GM18858 (cell line): Measurements from ENCODE around the gene PLCB1.
A peak's percentile ranks its signal among the peaks of the same experiment; 100 is the strongest.
"Not testable (repeated sequence)": the region's sequence is repeated elsewhere in the genome, so short reads cannot be mapped to it uniquely, and the experiment has no call there.

Source experiments
- ATAC-seq: cut with Tn5 transposase; IDR thresholded peaks from one replicate; pipeline ENCODE4 v1.9.1; 2021; ENCODE audit not compliant: unreplicated experiment

The PLCB1 gene

DNA sequence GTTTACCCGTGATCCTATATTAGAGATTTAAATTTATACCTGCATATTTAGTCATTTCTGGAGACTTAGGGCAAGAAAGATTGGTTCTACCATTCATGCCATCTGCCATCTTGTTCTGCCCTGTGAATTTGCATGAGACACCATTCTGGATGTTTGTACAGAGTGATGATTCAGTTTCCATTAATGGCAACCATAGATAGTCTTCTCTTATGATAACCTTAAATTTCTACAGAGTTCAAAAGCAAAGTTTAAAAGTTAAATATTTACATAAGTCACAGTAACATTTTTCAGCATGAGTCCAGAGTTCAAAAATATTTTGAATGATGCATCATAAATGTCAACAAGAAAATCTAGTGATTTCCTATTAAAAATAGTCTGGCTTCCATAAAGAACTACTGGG is 23.2 kb downstream of the PLCB1 start:
- ATAC-seq, result no peak

DNA sequence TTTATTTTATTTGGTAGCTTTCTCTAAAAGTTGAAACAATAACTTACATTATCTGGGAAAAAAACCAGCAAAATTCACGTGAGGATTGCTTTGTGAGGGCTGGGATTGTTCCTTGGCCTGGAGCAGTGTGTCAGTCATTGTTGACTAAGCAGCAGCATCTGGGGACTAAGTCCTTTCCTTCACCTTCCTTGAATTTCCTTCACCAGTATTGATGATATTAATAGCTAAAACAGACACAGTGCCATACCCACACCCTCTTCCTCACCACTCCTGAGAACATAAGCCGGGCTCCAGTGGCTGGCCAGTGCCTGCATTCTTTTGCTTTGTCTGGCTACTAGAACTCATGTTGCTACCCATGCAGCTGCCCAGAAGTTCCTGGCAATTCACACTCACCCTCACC is 23.7 kb downstream of the PLCB1 start:
- ATAC-seq, result no peak

DNA sequence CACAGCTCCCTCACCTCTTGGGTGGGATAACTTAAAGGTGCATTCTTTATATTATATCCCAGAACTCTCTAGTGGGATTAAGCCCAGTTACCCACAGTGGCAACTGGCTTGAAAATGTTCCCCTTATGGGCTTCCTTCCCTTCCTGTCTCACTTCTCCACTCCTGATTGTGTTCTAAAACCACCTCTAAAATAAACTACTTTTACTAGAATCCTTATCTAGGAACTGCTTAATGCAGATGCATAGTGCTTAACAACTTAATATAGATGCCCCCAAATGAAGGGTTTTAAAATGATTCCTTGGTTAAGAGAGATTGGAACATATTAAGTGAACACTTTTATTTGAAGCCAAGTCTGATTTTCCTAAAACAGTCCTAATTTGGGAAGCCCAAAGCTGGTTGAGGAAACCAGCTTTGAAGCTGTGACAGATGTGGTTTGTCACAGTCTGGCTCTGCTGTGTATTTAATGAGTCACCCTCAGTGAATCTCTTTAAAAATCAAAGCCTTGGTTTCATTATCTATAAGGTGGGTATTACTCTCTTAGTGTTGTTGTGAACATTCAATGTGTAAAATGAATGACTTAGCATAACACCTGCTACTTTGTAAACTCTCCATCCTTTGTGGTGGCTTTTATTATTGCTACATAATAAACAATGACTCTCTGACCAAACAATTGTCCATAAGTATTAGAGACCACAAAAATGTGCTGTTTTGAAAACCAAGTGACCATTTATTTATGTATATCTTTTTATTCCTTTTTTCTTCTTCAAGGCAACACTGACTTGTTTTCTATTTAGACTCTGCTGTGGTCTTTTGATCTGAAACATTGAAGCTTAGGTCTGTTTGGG is 24.4 kb downstream of the PLCB1 start:
- ATAC-seq, result peak; percentile 73

GRCh38 chr20:8159217-8159616 is 27.2 kb downstream of the PLCB1 start:
- not testable (repeated sequence) for ATAC-seq

GRCh38 chr20:8161264-8162071 is 29.4 kb downstream of the PLCB1 start:
- no peak for ATAC-seq

GRCh38 chr20:8162610-8163009 is 30.5 kb downstream of the PLCB1 start:
- no peak for ATAC-seq

DNA sequence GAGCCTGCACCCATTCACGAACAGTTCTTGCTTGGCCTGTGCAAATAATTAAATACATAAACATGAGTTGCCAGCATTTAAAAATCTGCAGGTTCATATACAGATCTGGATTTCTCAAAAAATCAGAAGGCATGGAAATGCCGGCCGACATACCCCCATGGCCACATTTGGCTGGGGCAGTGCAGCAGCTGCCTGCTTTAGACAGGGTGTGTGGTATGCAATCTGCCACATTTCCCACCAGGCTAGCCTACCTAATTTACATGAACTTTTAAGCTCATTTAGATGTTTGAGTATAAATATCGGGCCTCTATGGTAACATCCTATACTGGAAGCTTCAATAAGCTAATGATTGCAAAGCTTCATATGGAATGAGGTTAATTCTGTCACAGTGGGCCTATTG is 31.5 kb downstream of the PLCB1 start:
- no peak for ATAC-seq

- no peak for ATAC-seq
These were observed 34.7 kb downstream of the PLCB1 start for GRCh38 chr20:8166730-8167129.

DNA sequence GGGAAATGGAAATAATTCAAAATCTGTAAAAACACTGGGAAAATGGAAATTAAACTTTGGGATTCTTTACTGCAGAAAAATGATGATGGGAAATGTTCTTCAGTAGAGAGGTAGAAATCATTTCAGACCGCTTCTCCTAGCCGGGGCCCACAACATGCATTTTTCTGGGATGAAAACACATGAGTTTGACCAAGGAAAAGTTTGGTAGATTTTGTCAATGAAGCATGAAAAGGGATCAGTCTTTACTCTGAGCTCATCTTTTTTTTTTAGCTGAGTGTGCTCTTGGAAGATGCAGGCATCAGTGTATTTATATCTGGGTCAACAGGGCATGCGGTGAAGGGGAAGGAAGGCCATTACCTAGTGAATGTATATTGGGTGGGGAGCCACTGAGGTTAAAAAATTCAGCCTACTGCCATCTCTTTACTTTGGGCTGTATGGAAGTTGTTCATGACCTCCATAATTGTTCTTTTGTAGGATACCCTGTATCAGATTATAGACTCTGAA is 36.8 kb downstream of the PLCB1 start:
- ATAC-seq, result no peak

GRCh38 chr20:8170921-8171320 is 38.9 kb downstream of the PLCB1 start:
- ATAC-seq, result no peak

- no peak for ATAC-seq
These were observed 40.1 kb downstream of the PLCB1 start for GRCh38 chr20:8172191-8172590.

GRCh38 chr20:8175741-8176675 is 43.9 kb downstream of the PLCB1 start:
- ATAC-seq, result no peak

DNA sequence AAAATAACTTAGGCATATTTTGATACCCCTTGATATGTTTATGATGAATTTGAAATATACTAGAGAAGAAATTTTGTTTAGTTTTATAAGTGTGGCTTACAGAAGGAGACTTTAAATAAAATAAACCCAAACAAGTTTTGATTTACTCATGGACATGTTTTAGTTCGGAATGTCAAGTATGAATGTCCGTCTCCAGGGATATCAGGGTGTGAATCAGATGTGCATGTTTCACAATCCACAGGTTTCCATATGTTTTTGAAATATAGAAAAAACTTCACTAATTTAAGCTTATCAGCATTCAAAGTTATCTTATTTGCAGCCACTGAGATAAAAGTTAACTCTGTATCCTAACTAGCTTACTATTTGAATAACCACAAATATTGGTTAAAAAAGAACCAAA is 51.5 kb downstream of the PLCB1 start:
- no peak for ATAC-seq

- ATAC-seq, result no peak
These were observed 55.7 kb downstream of the PLCB1 start for GRCh38 chr20:8187740-8188139.

DNA sequence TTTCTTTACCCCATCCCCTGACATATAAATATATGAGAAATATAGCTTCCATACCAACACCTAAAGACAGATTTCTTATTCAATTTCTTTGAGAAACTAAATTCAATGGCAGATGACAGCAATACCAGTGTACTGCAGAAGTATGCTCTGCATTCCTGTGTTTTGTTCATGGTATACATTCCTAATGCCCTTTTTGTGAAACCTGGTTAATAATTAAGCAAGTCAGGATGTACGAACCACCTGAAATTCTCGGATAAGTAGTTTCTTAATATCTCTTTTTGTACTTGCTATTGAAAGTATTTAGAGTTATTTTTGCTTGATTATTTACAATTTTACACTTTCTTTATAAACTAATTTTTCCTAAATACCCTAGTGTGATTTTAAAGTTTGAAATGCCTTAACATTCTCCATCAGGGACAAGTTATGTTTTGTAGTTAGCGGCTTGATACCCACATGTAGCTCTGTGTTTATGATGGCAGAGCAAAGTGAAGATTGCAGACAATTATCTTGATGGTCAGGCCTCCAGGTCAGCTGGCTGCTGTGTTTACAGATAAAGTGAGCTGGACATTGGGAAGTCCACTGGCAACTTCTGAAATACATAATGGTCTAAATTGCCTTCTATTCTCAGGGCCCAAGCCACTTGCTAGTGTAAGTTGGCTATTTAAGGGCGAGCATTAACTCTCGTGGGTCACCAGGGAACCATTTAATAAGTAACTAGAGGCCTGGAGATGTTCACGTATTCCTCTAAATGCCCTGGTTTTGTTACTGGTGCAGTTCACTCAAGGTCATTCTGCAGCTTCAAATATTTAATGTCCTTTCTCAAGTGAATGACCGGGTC is 58.2 kb downstream of the PLCB1 start:
- ATAC-seq, result no peak

DNA sequence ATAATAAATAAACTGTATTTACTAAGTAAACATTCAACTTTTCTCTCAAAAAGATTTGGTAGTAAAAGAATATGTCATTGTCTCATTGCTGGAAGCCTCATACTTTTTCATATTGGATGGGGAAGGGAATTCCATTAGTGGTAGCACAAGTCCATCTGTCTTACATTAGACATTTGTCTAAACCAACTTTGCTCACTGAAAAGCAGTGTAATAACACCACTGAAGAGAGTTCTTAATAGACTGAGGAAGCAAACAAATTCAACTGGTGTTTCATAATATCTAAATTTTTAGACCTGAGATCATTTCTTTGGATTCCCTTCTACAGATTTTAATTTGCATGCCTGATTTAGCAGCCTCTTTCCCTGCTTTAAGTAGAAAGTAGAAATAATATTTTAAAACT is 62.7 kb downstream of the PLCB1 start:
- ATAC-seq, result no peak

- no peak for ATAC-seq
These were observed 64.0 kb downstream of the PLCB1 start for GRCh38 chr20:8196096-8196495.

GRCh38 chr20:8200220-8200619 is 68.2 kb downstream of the PLCB1 start:
- no peak for ATAC-seq

DNA sequence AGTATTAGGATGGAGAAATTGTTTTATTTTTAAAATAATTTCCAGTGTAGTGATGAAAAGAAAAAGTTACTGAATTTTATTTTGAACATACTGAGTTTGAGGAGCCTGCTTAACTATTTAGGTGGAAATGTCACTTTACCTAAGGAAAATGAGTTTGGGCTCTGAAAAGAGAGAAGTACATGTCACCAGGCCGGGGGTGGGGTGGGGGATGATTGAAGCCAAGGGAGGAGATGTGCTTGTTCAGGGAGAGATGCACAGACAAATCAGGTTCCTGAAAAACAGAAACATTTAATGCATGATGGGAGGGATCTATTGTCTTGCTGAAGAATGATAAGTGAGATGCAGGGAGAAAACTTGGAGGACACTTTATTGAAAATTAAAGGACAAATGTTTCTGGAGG is 71.3 kb downstream of the PLCB1 start:
- ATAC-seq, result no peak

GRCh38 chr20:8205996-8206395 is 73.9 kb downstream of the PLCB1 start:
- no peak for ATAC-seq
